Large intestine (tissue), 3 donors: ENCODE results near the gene DZIP1. TPM values are rescaled to one million over a fixed set of nuclear protein-coding genes. Genes with fewer than 3 reads are reported as not detected.

ENCODE experiments used
- DNase-seq, 2 donors: peaks; one replicate each; pipeline versions ENCODE4 v3.0.0 to v3.0.0-alpha.2; 2013
- H3K27ac ChIP-seq: one replicate; pipeline ENCODE4 v1.5.1; 2013; ENCODE audit warnings: low read length
- H3K27me3 ChIP-seq: 2 replicates; pipeline ENCODE4 v1.6.1; 2013; ENCODE audit warnings: low read length; ENCODE audit not compliant: control insufficient read depth, insufficient read depth
- H3K36me3 ChIP-seq: 2 replicates; pipeline ENCODE4 v1.6.1; 2013; ENCODE audit warnings: low read length; ENCODE audit not compliant: control insufficient read depth, insufficient read depth
- H3K4me1 ChIP-seq: one replicate; pipeline ENCODE4 v1.6.1; 2013; ENCODE audit warnings: low read length; ENCODE audit not compliant: control insufficient read depth, insufficient read depth
- H3K4me3 ChIP-seq: one replicate; pipeline ENCODE4 v1.5.1; 2013; ENCODE audit warnings: low read length
- H3K9me3 ChIP-seq: one replicate; pipeline ENCODE4 v1.6.1; 2013; ENCODE audit warnings: mild to moderate bottlenecking, low read depth, low read length, moderate library complexity; ENCODE audit not compliant: control insufficient read depth
- WGBS: methylation state at CpG from one replicate; pipeline ENCODE4 v1.1.5; 2013; ENCODE audit warnings: low lambda C conversion rate; ENCODE audit not compliant: insufficient coverage; 5-methylcytosine and 5-hydroxymethylcytosine counted together
- polyA plus RNA-seq: library from polyadenylated mRNA; unstranded; fragments of 120-200 nt; gene quantifications from one replicate; pipeline ENCODE4 v1.2.1, GENCODE V29; 2013

The DZIP1 gene
- polyA plus RNA-seq, 1 donor, result 16.9 TPM

- Histone ChIP-seq H3K36me3 (no peaks in the 10 kb centered on the region), H3K4me1 (no peaks in the 10 kb centered on the region), H3K9me3 (peaks cover 4% of the 10 kb centered on the region), H3K4me3 (no peak overlapping the region), H3K27me3 (peaks cover 69% of the 10 kb centered on the region), H3K27ac (no peak overlapping the region)
- WGBS, result 0% methylated on average over 1 of the region's 29 CpGs
- peak in 1 of 2 donors; percentile 17 for DNase-seq
Measured at GRCh38 chr13:95553581-95554385, 90.7 kb downstream of the DZIP1 start.

GRCh38 chr13:95552539-95553441 lies 91.7 kb downstream of the DZIP1 start, which contains the start of gene CLDN10:
TSS of gene CLDN10 (plus strand) at chr13:95552720. CDS start at chr13:95552754, 34 bp downstream.
- no peak for DNase-seq
- WGBS, result no CpG with 5 or more reads among the region's 70 CpGs
- Histone ChIP-seq H3K27ac (no peak within 1 kb of the TSS), H3K27me3 (peaks cover 63% of the 10 kb centered on the region), H3K36me3 (no peaks in the 10 kb centered on the region), H3K9me3 (peaks cover 4% of the 10 kb centered on the region), H3K4me3 (no peak within 1 kb of the TSS), H3K4me1 (no peaks in the 10 kb centered on the region)

GRCh38 chr13:95552208-95552538 lies 92.3 kb downstream of the DZIP1 start:
- no peaks in the 10 kb centered on the region for H3K36me3 ChIP-seq
- DNase-seq, result no peak
- peaks cover 58% of the 10 kb centered on the region for H3K27me3 ChIP-seq
- peaks cover 4% of the 10 kb centered on the region for H3K9me3 ChIP-seq
- no CpG with 5 or more reads among the region's 17 CpGs for WGBS
- H3K4me1 ChIP-seq, result no peaks in the 10 kb centered on the region
- H3K4me3 ChIP-seq, result no peak overlapping the region
- H3K27ac ChIP-seq, result no peak overlapping the region

GRCh38 chr13:95547531-95548167 lies 96.9 kb downstream of the DZIP1 start:
- H3K4me1 ChIP-seq, result no peaks in the 10 kb centered on the region
- peaks cover 31% of the 10 kb centered on the region for H3K27me3 ChIP-seq
- no peaks in the 10 kb centered on the region for H3K36me3 ChIP-seq
- no peaks in the 10 kb centered on the region for H3K9me3 ChIP-seq
- no peak for DNase-seq
- 92% methylated on average over 2 of the region's 6 CpGs for WGBS
- H3K27ac ChIP-seq, result no peak overlapping the region
- H3K4me3 ChIP-seq, result no peak overlapping the region

GRCh38 chr13:95546919-95547318 lies 97.6 kb downstream of the DZIP1 start:
- Histone ChIP-seq H3K36me3 (no peaks in the 10 kb centered on the region), H3K27ac (no peak overlapping the region), H3K4me3 (no peak overlapping the region), H3K27me3 (peaks cover 24% of the 10 kb centered on the region), H3K9me3 (no peaks in the 10 kb centered on the region), H3K4me1 (no peaks in the 10 kb centered on the region)
- 33% methylated on average over 1 of the region's 3 CpGs for WGBS
- no peak for DNase-seq

GRCh38 chr13:95544293-95544692 lies 100.2 kb downstream of the DZIP1 start:
- no peaks in the 10 kb centered on the region for H3K4me1 ChIP-seq
- no CpG with 5 or more reads among the region's 2 CpGs for WGBS
- H3K36me3 ChIP-seq, result no peaks in the 10 kb centered on the region
- no peak overlapping the region for H3K4me3 ChIP-seq
- H3K27me3 ChIP-seq, result peaks cover 7% of the 10 kb centered on the region
- no peaks in the 10 kb centered on the region for H3K9me3 ChIP-seq
- no peak overlapping the region for H3K27ac ChIP-seq
- no peak for DNase-seq

- no peak for DNase-seq
- no peaks in the 10 kb centered on the region for H3K4me1 ChIP-seq
- no peak overlapping the region for H3K27ac ChIP-seq
- no peaks in the 10 kb centered on the region for H3K36me3 ChIP-seq
- peaks cover 1% of the 10 kb centered on the region for H3K27me3 ChIP-seq
- WGBS, result no CpG with 5 or more reads among the region's 8 CpGs
- no peak overlapping the region for H3K4me3 ChIP-seq
- H3K9me3 ChIP-seq, result no peaks in the 10 kb centered on the region
Measured at GRCh38 chr13:95541911-95542474, 102.5 kb downstream of the DZIP1 start.

GRCh38 chr13:95541308-95541707 lies 103.2 kb downstream of the DZIP1 start:
- Histone ChIP-seq H3K27ac (no peak overlapping the region), H3K36me3 (no peaks in the 10 kb centered on the region), H3K27me3 (no peaks in the 10 kb centered on the region), H3K4me1 (no peaks in the 10 kb centered on the region), H3K9me3 (no peaks in the 10 kb centered on the region), H3K4me3 (no peak overlapping the region)
- DNase-seq, result no peak
- no CpG with 5 or more reads among the region's 2 CpGs for WGBS

GRCh38 chr13:95540888-95541287 lies 103.6 kb downstream of the DZIP1 start:
- Histone ChIP-seq H3K4me3 (no peak overlapping the region), H3K36me3 (no peaks in the 10 kb centered on the region), H3K27me3 (no peaks in the 10 kb centered on the region), H3K4me1 (no peaks in the 10 kb centered on the region), H3K27ac (no peak overlapping the region), H3K9me3 (no peaks in the 10 kb centered on the region)
- DNase-seq, result no peak
- no CpG with 5 or more reads among the region's 6 CpGs for WGBS

- no peaks in the 10 kb centered on the region for H3K9me3 ChIP-seq
- no peak for DNase-seq
- H3K4me1 ChIP-seq, result no peaks in the 10 kb centered on the region
- H3K27me3 ChIP-seq, result no peaks in the 10 kb centered on the region
- no peak overlapping the region for H3K27ac ChIP-seq
- no peak overlapping the region for H3K4me3 ChIP-seq
- 38% methylated on average over 3 of the region's 6 CpGs for WGBS
- H3K36me3 ChIP-seq, result no peaks in the 10 kb centered on the region
Measured at GRCh38 chr13:95536632-95537241, 107.8 kb downstream of the DZIP1 start.
